Endodermal cell (in vitro differentiated cells): ENCODE measurements around the gene LEF1. TPM values are rescaled to one million over a fixed set of nuclear protein-coding genes. Genes with fewer than 3 reads are reported as not detected.

Source experiments
- DNase-seq: peaks from one replicate; pipeline ENCODE4 v3.0.0-alpha.2; 2017
- H3K27ac ChIP-seq: 2 replicates; pipeline ENCODE4 v1.5.1; 2013; ENCODE audit warnings: mild to moderate bottlenecking, low read depth, low read length, moderate library complexity
- H3K27me3 ChIP-seq: 2 replicates; pipeline ENCODE4 v1.6.1; 2013; ENCODE audit warnings: mild to moderate bottlenecking, low read length, moderate library complexity; ENCODE audit not compliant: insufficient read depth, control insufficient read depth, poor library complexity, severe bottlenecking
- H3K36me3 ChIP-seq: 2 replicates; pipeline ENCODE4 v1.7.0; 2013; ENCODE audit warnings: mild to moderate bottlenecking, low read length, moderate library complexity; ENCODE audit not compliant: control insufficient read depth, insufficient read depth
- H3K4me1 ChIP-seq: one replicate; pipeline ENCODE4 v1.7.0; 2013; ENCODE audit warnings: low read length; ENCODE audit not compliant: control insufficient read depth, insufficient read depth
- H3K4me3 ChIP-seq: 2 replicates; pipeline ENCODE4 v1.5.1; 2013; ENCODE audit warnings: mild to moderate bottlenecking, low read length, moderate library complexity
- H3K9ac ChIP-seq: 2 replicates; pipeline ENCODE4 v1.6.1; 2013; ENCODE audit warnings: mild to moderate bottlenecking, low read length, moderate library complexity; ENCODE audit not compliant: poor library complexity, severe bottlenecking; ENCODE audit errors: extremely low read depth
- H3K9me3 ChIP-seq: 2 replicates; pipeline ENCODE4 v1.6.1; 2013; ENCODE audit warnings: mild to moderate bottlenecking, low read length, moderate library complexity; ENCODE audit not compliant: control insufficient read depth
- H3K27ac Mint-ChIP-seq: 2 replicates; pipeline ENCODE4 v1.8.0; 2020; ENCODE audit warnings: mixed read lengths
- H3K27me3 Mint-ChIP-seq: 2 replicates; pipeline ENCODE4 v1.8.0; 2021; ENCODE audit warnings: mild to moderate bottlenecking, mixed read lengths; ENCODE audit not compliant: insufficient read depth
- H3K36me3 Mint-ChIP-seq: 2 replicates; pipeline ENCODE4 v1.8.0; 2020; ENCODE audit warnings: low read depth, mixed read lengths
- H3K4me1 Mint-ChIP-seq: 2 replicates; pipeline ENCODE4 v1.8.0; 2020; ENCODE audit warnings: mixed read lengths
- H3K4me3 Mint-ChIP-seq: 2 replicates; pipeline ENCODE4 v1.8.0; 2020; ENCODE audit warnings: mild to moderate bottlenecking, moderate library complexity, mixed read lengths
- H3K9me3 Mint-ChIP-seq: 2 replicates; pipeline ENCODE4 v1.8.0; 2020; ENCODE audit warnings: mild to moderate bottlenecking, mixed read lengths
- CTCF ChIP-seq: fragments of 200-600 bp; sonication (generic); conservative IDR thresholded peaks from 2 replicates; pipeline ENCODE4 v1.5.0; 2021; ENCODE audit warnings: antibody characterized with exemption, mild to moderate bottlenecking
- WGBS, 2 experiments: methylation state at CpG; one replicate each; pipeline versions ENCODE4 v1.1.5 to v1.1.7; 2013; ENCODE audit warnings: missing lambda C conversion rate in 2 of 2, mixed read lengths in 1 of 2; ENCODE audit not compliant: insufficient coverage in 1 of 2, insufficient read length in 1 of 2; 5-methylcytosine and 5-hydroxymethylcytosine counted together
- total RNA-seq, 2 donors: library from RNA; stranded (reverse); fragmentation: NEBNext Ultra II Directional in 1 of 2; extraction: Animal tissue kit (Norgen Biotek cat#: 25700) in 1 of 2; gene quantifications; 2 replicates in 1 of 2; 3 replicates in 1 of 2; pipeline ENCODE4 v1.2.1, GENCODE V29; 2021

LEF1 gene
- total RNA-seq, 2 donors from 2014 or later, result 0.95 to 1.6 TPM

- no peak for TF ChIP-seq CTCF
- H3K4me1 ChIP-seq, result peaks cover 28% of the 10 kb centered on the region
- no peak overlapping the region for H3K4me3 ChIP-seq
- DNase-seq, result no peak
- no peak overlapping the region for H3K9ac ChIP-seq
- Mint-ChIP-seq H3K27ac (no peak overlapping the region), H3K36me3 (no peaks in the 10 kb centered on the region), H3K4me3 (no peak overlapping the region), H3K9me3 (no peaks in the 10 kb centered on the region), H3K27me3 (peaks cover 13% of the 10 kb centered on the region), H3K4me1 (peaks cover 68% of the 10 kb centered on the region)
- no peaks in the 10 kb centered on the region for H3K27me3 ChIP-seq
- no peaks in the 10 kb centered on the region for H3K36me3 ChIP-seq
- H3K27ac ChIP-seq, result no peak overlapping the region
- no peaks in the 10 kb centered on the region for H3K9me3 ChIP-seq
- 39 to 59% methylated on average over 5 to 6 of the region's 6 CpGs for WGBS, 2 experiments
These were observed 54.2 kb downstream of the LEF1 start for GRCh38 chr4:108114503-108114902.

- no peaks in the 10 kb centered on the region for H3K27me3 ChIP-seq
- H3K4me1 ChIP-seq, result peaks cover 28% of the 10 kb centered on the region
- no peak overlapping the region for H3K9ac ChIP-seq
- Mint-ChIP-seq H3K27ac (no peak overlapping the region), H3K9me3 (no peaks in the 10 kb centered on the region), H3K4me3 (no peak overlapping the region), H3K27me3 (peaks cover 21% of the 10 kb centered on the region), H3K36me3 (no peaks in the 10 kb centered on the region), H3K4me1 (peaks cover 79% of the 10 kb centered on the region)
- TF ChIP-seq CTCF, result no peak
- no peaks in the 10 kb centered on the region for H3K36me3 ChIP-seq
- WGBS, 2 experiments, result 33 to 59% methylated on average over 1 to 4 of the region's 5 CpGs
- H3K27ac ChIP-seq, result no peak overlapping the region
- no peaks in the 10 kb centered on the region for H3K9me3 ChIP-seq
- no peak overlapping the region for H3K4me3 ChIP-seq
- no peak for DNase-seq
These were observed 55.5 kb downstream of the LEF1 start for GRCh38 chr4:108113229-108113628.

- no peaks in the 10 kb centered on the region for H3K36me3 Mint-ChIP-seq
- H3K4me3 Mint-ChIP-seq, result no peak overlapping the region
- no peak for TF ChIP-seq CTCF
- H3K27me3 ChIP-seq, result peaks cover 9% of the 10 kb centered on the region
- H3K4me3 ChIP-seq, result no peak overlapping the region
- no peak overlapping the region for H3K27ac Mint-ChIP-seq
- no peak overlapping the region for H3K27ac ChIP-seq
- WGBS, 2 experiments, result 92 to 95% methylated on average over 4 of the region's 4 CpGs
- peaks cover 30% of the 10 kb centered on the region for H3K27me3 Mint-ChIP-seq
- H3K9ac ChIP-seq, result no peak overlapping the region
- H3K9me3 ChIP-seq, result no peaks in the 10 kb centered on the region
- DNase-seq, result no peak
- no peaks in the 10 kb centered on the region for H3K9me3 Mint-ChIP-seq
- H3K4me1 Mint-ChIP-seq, result peaks cover 73% of the 10 kb centered on the region
- no peaks in the 10 kb centered on the region for H3K36me3 ChIP-seq
- peaks cover 24% of the 10 kb centered on the region for H3K4me1 ChIP-seq
These were observed 57.0 kb downstream of the LEF1 start for GRCh38 chr4:108111781-108112180.
